BJ (cell line): ENCODE measurements around the gene MYCN. TPM values are rescaled to one million over a fixed set of nuclear protein-coding genes. Genes with fewer than 3 reads are reported as not detected.

ENCODE experiments used
- CTCF ChIA-PET: fragments of 350-600 bp; formaldehyde crosslinking; extraction: SDS; loops from one replicate; lab custom pipeline; 2021; ENCODE audit warnings: antibody characterized with exemption, inconsistent platforms; lab: Yijun Ruan, JAX
- POLR2A ChIA-PET: fragments of 300-600 bp; sonication (Branson Sonifier 250); formaldehyde crosslinking; extraction: SDS; loops from one replicate; lab custom pipeline; 2021; ENCODE audit warnings: antibody characterized with exemption; lab: Charles Lee
- DNase-seq: peaks from one replicate; pipeline ENCODE4 v3.0.0-alpha.2; 2011; ENCODE audit warnings: low read depth
- H3K27me3 ChIP-seq: 2 replicates; pipeline ENCODE4 v1.6.0; 2011; ENCODE audit warnings: low read length; ENCODE audit not compliant: control insufficient read depth, insufficient read depth
- H3K36me3 ChIP-seq: 2 replicates; pipeline ENCODE4 v1.5.1; 2011; ENCODE audit warnings: low read length; ENCODE audit not compliant: control insufficient read depth, insufficient read depth
- H3K4me3 ChIP-seq: 2 replicates; pipeline ENCODE4 v1.5.1; 2011; ENCODE audit warnings: low read depth, mild to moderate bottlenecking, control low read depth, low read length
- CTCF ChIP-seq: IDR thresholded peaks from 2 replicates; pipeline ENCODE4 v1.5.1; 2011; ENCODE audit warnings: low read depth, mild to moderate bottlenecking, control low read depth, inconsistent platforms, low read length, moderate library complexity; ENCODE audit not compliant: insufficient read depth
- polyA plus RNA-seq: library from polyadenylated mRNA; depleted of rRNA; stranded (reverse); fragments of >200 nt; gene quantifications from 2 replicates; pipeline ENCODE4 v1.2.3, GENCODE V29; 2011

Gene MYCN
- polyA plus RNA-seq, 1 experiment, result not detected

- ChIA-PET CTCF (no interaction called here), POLR2A (no interaction called here)
- TF ChIP-seq CTCF, result no peak
These were observed 38.9 kb downstream of the MYCN start for GRCh38 chr2:15979051-15979758.

GRCh38 chr2:15979759-15980604 is 39.6 kb downstream of the MYCN start:
- H3K36me3 ChIP-seq, result no peaks in the 10 kb centered on the region
- CTCF ChIA-PET, result no interaction called here
- H3K4me3 ChIP-seq, result no peak overlapping the region
- DNase-seq, result no peak
- no peaks in the 10 kb centered on the region for H3K27me3 ChIP-seq
- no peak for TF ChIP-seq CTCF
- POLR2A ChIA-PET, result no interaction called here

More at GRCh38 chr2:15979051-15979758, 38.9 kb downstream of the MYCN start:
- H3K27me3 ChIP-seq, result no peaks in the 10 kb centered on the region
- DNase-seq, result no peak
- H3K36me3 ChIP-seq, result no peaks in the 10 kb centered on the region
- no peak overlapping the region for H3K4me3 ChIP-seq

- TF ChIP-seq CTCF, result no peak
- no peak overlapping the region for H3K4me3 ChIP-seq
- no peaks in the 10 kb centered on the region for H3K36me3 ChIP-seq
- ChIA-PET CTCF (no interaction called here), POLR2A (no interaction called here)
- no peak for DNase-seq
- no peaks in the 10 kb centered on the region for H3K27me3 ChIP-seq
These were observed 40.3 kb downstream of the MYCN start for GRCh38 chr2:15980605-15981098.

- ChIA-PET CTCF (no interaction called here), POLR2A (no interaction called here)
- Histone ChIP-seq H3K4me3 (no peak overlapping the region), H3K27me3 (no peaks in the 10 kb centered on the region), H3K36me3 (no peaks in the 10 kb centered on the region)
- no peak for TF ChIP-seq CTCF
- no peak for DNase-seq
These were observed 41.3 kb downstream of the MYCN start for GRCh38 chr2:15981646-15982045.

GRCh38 chr2:15982285-15983044 is 42.1 kb downstream of the MYCN start:
- no peaks in the 10 kb centered on the region for H3K27me3 ChIP-seq
- no peak for TF ChIP-seq CTCF
- no peak overlapping the region for H3K4me3 ChIP-seq
- POLR2A ChIA-PET, result no interaction called here
- DNase-seq, result no peak
- H3K36me3 ChIP-seq, result no peaks in the 10 kb centered on the region
- CTCF ChIA-PET, result no interaction called here
